ENCODE data around the gene CAMK1D. TPM values are rescaled to one million over a fixed set of nuclear protein-coding genes. Genes with fewer than 3 reads are reported as not detected.

The CAMK1D gene
- total RNA-seq, 1 experiment from 2014 or later = 6.3 TPM

- H3K9me3 Mint-ChIP-seq = peaks cover 0 to 3% of the 10 kb centered on the region in 2 experiments; a peak in 1 of 5 replicates
- no peak overlapping the region for H3K4me3 Mint-ChIP-seq
- DNase-seq = no peak
Observed at GRCh38 chr10:12757351-12757750, 408.0 kb downstream of the CAMK1D start.

More at GRCh38 chr10:12757351-12757750, 408.0 kb downstream of the CAMK1D start:
- no peaks in the 10 kb centered on the region for H3K79me1 ChIP-seq (ENCODE audit: insufficient read depth, low read depth, low read length, poor library complexity, severe bottlenecking)
- no CpG with 5 or more reads among the region's 2 CpGs for WGBS (ENCODE audit: extremely low coverage, insufficient read length, low lambda C conversion rate)
- H2BK12ac ChIP-seq (ENCODE audit: insufficient read length, low read depth, low read length) = no peak overlapping the region
- H4K20me1 ChIP-seq (ENCODE audit: control insufficient read depth, insufficient read depth, insufficient read length) = no peaks in the 10 kb centered on the region
- no peak overlapping the region for H4K5ac ChIP-seq (ENCODE audit: insufficient read length, low read depth, low read length)
- no peak overlapping the region for H3K9ac ChIP-seq (ENCODE audit: extremely low read depth, insufficient read length, low read length)
- no peak overlapping the region for H3K4me2 ChIP-seq (ENCODE audit: insufficient read depth, insufficient read length, low read length)
- no peak overlapping the region for H3K23ac ChIP-seq (ENCODE audit: insufficient read length, low read depth, low read length)
- H2BK5ac ChIP-seq (ENCODE audit: insufficient read length, low read length) = no peak overlapping the region
- no peak overlapping the region for H3T11ph ChIP-seq (ENCODE audit: low read length)
- H3K27me3 ChIP-seq (ENCODE audit: insufficient read depth, low read length) = no peaks in the 10 kb centered on the region
- H3K56ac ChIP-seq (ENCODE audit: insufficient read length, low read depth, low read length) = no peak overlapping the region
- no peaks in the 10 kb centered on the region for H3K79me2 ChIP-seq (ENCODE audit: insufficient read depth, low read length)
- no peaks in the 10 kb centered on the region; the same call in none of the 2 replicates for H3K27me3 Mint-ChIP-seq (ENCODE audit: low read depth)
- H3K14ac ChIP-seq (ENCODE audit: insufficient read depth, low read length) = no peak overlapping the region
- no peak overlapping the region for H2BK20ac ChIP-seq (ENCODE audit: low read depth, low read length, poor library complexity, severe bottlenecking)
- H2AFZ ChIP-seq (ENCODE audit: low read length) = no peak overlapping the region
- H3K36me3 Mint-ChIP-seq (ENCODE audit: insufficient read depth in 1 of 3, low read depth in 3 of 3) = no peaks in the 10 kb centered on the region
- H3K18ac ChIP-seq (ENCODE audit: insufficient read length, low read depth, low read length) = no peak overlapping the region
- H2AK5ac ChIP-seq (ENCODE audit: insufficient read length, low read length) = no peak overlapping the region
- H3K23me2 ChIP-seq (ENCODE audit: insufficient read length, low read depth, low read length, poor library complexity, severe bottlenecking) = no peaks in the 10 kb centered on the region
- no peak overlapping the region for H3K4ac ChIP-seq (ENCODE audit: low read depth, low read length)
- H3K4me1 ChIP-seq (ENCODE audit: insufficient read depth, low read length) = no peaks in the 10 kb centered on the region
- H3K4me1 Mint-ChIP-seq = no peaks in the 10 kb centered on the region
- no peak overlapping the region for H4K91ac ChIP-seq (ENCODE audit: insufficient read length, low read depth, low read length)
- no peak overlapping the region for H3K27ac ChIP-seq (ENCODE audit: insufficient read length, low read depth, low read length)
- no peak overlapping the region for H2BK15ac ChIP-seq (ENCODE audit: low read depth, low read length)
- TF ChIP-seq, protein P1, sequence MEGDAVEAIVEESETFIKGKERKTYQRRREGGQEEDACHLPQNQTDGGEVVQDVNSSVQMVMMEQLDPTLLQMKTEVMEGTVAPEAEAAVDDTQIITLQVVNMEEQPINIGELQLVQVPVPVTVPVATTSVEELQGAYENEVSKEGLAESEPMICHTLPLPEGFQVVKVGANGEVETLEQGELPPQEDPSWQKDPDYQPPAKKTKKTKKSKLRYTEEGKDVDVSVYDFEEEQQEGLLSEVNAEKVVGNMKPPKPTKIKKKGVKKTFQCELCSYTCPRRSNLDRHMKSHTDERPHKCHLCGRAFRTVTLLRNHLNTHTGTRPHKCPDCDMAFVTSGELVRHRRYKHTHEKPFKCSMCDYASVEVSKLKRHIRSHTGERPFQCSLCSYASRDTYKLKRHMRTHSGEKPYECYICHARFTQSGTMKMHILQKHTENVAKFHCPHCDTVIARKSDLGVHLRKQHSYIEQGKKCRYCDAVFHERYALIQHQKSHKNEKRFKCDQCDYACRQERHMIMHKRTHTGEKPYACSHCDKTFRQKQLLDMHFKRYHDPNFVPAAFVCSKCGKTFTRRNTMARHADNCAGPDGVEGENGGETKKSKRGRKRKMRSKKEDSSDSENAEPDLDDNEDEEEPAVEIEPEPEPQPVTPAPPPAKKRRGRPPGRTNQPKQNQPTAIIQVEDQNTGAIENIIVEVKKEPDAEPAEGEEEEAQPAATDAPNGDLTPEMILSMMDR (conservative IDR thresholded peaks at IDR 0.05) = no peak
- no peak overlapping the region for H3K27ac Mint-ChIP-seq
- no peak overlapping the region for H4K8ac ChIP-seq (replicated peaks; ENCODE audit: insufficient read length, low read depth, low read length)
- no peaks in the 10 kb centered on the region for H3K9me3 ChIP-seq (ENCODE audit: control insufficient read depth, low read depth, low read length)
- H2BK120ac ChIP-seq (ENCODE audit: low read depth, low read length, poor library complexity, severe bottlenecking) = no peak overlapping the region

Data from H9 (cell line).